K562 treated with DMSO at 1 percent for 24 hours (cell line): ENCODE results near the gene ELAVL1. TPM values are rescaled to one million over a fixed set of nuclear protein-coding genes. Genes with fewer than 3 reads are reported as not detected.

Source experiments
- total RNA-seq: library from RNA; unstranded; fragments of 300-600 nt; gene quantifications from 2 replicates; pipeline ENCODE4 v1.2.3, GENCODE V29; 2022; ENCODE audit warnings: low read depth; ENCODE audit not compliant: insufficient read depth

Gene ELAVL1
- 76.0 and 85.4 TPM in 2 replicates for total RNA-seq

GRCh38 chr19:8005534-8006256 is at the start of gene ELAVL1:
Gene ELAVL1, minus strand, starts transcription at chr19:8005641. Its CDS starts 13,826 bp downstream, at chr19:7991815.

GRCh38 chr19:8052464-8052859 is 47.0 kb upstream of the ELAVL1 start, which contains the start of gene CCL25:
Gene CCL25, plus strand, starts transcription at chr19:8052760. Its CDS starts 290 bp downstream, at chr19:8053050.

DNA sequence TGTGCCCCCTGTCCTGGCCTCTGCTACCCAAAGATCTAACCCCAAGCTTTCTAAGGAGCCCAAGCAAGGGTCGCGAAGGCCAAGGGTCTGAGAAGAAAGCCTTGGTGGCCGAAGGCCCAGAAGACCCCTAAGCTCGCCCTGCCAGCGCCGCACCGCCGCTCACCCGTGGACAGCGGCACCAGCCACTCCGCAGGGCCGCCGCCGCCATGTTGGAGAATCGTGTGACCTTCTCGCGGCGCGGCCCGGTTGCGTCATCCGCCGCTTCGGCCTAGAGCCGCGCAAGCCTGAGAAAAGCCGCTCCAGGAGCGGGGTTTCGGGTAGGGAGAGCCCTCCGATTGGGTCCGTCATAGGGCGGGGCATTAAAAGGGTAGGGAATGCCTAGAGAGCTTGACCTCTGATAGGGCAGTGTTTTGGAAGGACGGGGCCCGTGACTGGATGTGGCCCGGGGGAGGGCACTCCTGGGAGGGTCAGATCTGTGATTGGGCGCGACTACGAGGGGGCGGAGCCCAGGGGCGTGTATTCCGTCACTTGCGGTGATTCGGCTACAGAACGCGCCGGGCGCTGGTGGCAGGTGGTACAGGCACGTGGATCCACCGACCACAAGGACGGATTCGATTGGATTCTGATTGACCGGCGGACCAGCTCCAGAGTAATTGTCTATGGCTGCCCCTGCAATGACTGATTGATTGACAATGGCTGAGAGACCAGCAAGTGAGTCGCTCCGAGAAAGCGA is 61.8 kb downstream of the ELAVL1 start, which contains the start of gene TIMM44:
TSS of gene TIMM44 (minus strand) at position 223 of the 733 bp plus-strand sequence. CDS start at position 208, 15 bp downstream.

GRCh38 chr19:7926021-7926726 is 79.3 kb downstream of the ELAVL1 start, which contains the start of gene CTXN1:
Gene CTXN1, minus strand, starts transcription at chr19:7926135. Its CDS starts 597 bp downstream, at chr19:7925538.

GRCh38 chr19:7919610-7920518 is 85.6 kb downstream of the ELAVL1 start, which contains the start of gene SNAPC2:
Gene SNAPC2, plus strand, starts transcription at chr19:7920338. Its CDS starts 29 bp downstream, at chr19:7920367.

GRCh38 chr19:7914598-7915045 is 90.8 kb downstream of the ELAVL1 start, which contains the start of gene TGFBR3L:
Gene TGFBR3L, plus strand, starts transcription at chr19:7914830.

Other genes with a start within 250 kb of the ELAVL1 start
- gene CLEC4M, start 242.4 kb downstream of the ELAVL1 start, total RNA-seq, result 0.54 TPM in 1 of 2 replicates, not detected in the other
- 16.1 and 19.9 TPM in 2 replicates for gene EVI5L, start 175.4 kb downstream of the ELAVL1 start, total RNA-seq
- 0.44 TPM in 1 of 2 replicates, not detected in the other for gene PRR36, start 131.3 kb downstream of the ELAVL1 start, total RNA-seq
- 7.1 and 8.5 TPM in 2 replicates for gene LRRC8E, start 117.1 kb downstream of the ELAVL1 start, total RNA-seq
- gene MAP2K7, start 101.8 kb downstream of the ELAVL1 start, total RNA-seq, result 40.0 and 44.3 TPM in 2 replicates
- 2.2 and 3.2 TPM in 2 replicates for gene TGFBR3L, start 90.8 kb downstream of the ELAVL1 start, total RNA-seq
- gene SNAPC2, start 85.3 kb downstream of the ELAVL1 start, total RNA-seq, result 50.8 and 53.9 TPM in 2 replicates
- gene CTXN1, start 79.5 kb downstream of the ELAVL1 start, total RNA-seq, result 7.3 and 8.5 TPM in 2 replicates
- gene TIMM44, start 62.0 kb downstream of the ELAVL1 start, total RNA-seq, result 141 and 148 TPM in 2 replicates
- gene CCL25, start 47.1 kb upstream of the ELAVL1 start, total RNA-seq, result not detected in 2 replicates
- gene FBN3, start 144.0 kb upstream of the ELAVL1 start, total RNA-seq, result 0.08 and 0.12 TPM in 2 replicates
- gene CERS4, start 203.7 kb upstream of the ELAVL1 start, total RNA-seq, result 12.2 and 19.7 TPM in 2 replicates